Sigmoid colon (tissue), 7 donors: ENCODE measurements around the gene LHPP. TPM values are rescaled to one million over a fixed set of nuclear protein-coding genes. Genes with fewer than 3 reads are reported as not detected.
"Not testable (repeated sequence)": the region's sequence is repeated elsewhere in the genome, so short reads cannot be mapped to it uniquely, and the experiment has no call there.

ENCODE experiments used
- DNase-seq: peaks from one replicate; pipeline ENCODE4 v3.0.0-alpha.2; 2019
- H3K27ac ChIP-seq, 4 donors: fragments of 200-600 bp; sonication (generic); one replicate each; pipeline ENCODE4 v1.5.1; 2016 to 2019; ENCODE audit warnings: mild to moderate bottlenecking in 1 of 4
- H3K27me3 ChIP-seq, 3 donors: fragments of 200-600 bp; sonication (generic); one replicate each; pipeline ENCODE4 v1.5.1; 2019; ENCODE audit warnings: mild to moderate bottlenecking in 1 of 3
- H3K36me3 ChIP-seq, 4 donors: fragments of 200-600 bp; sonication (generic); one replicate each; pipeline ENCODE4 v1.5.1; 2016 to 2019
- H3K4me1 ChIP-seq, 4 donors: fragments of 200-600 bp; sonication (generic); one replicate each; pipeline ENCODE4 v1.5.1; 2017 to 2019
- H3K4me3 ChIP-seq, 4 donors: fragments of 200-600 bp; sonication (generic); one replicate each; pipeline ENCODE4 v1.5.1; 2017 to 2019; ENCODE audit warnings: mild to moderate bottlenecking in 2 of 4, moderate library complexity in 1 of 4
- H3K9me3 ChIP-seq, 4 donors: fragments of 200-600 bp in 3 of 4; sonication (generic) in 3 of 4; one replicate each; pipeline versions ENCODE4 v1.5.1 to v1.6.1; 2013 to 2019
- EP300 ChIP-seq, 4 donors: sonication (generic); formaldehyde crosslinking; IDR thresholded peaks; one replicate each; pipeline ENCODE4 v1.6.1; 2017; ENCODE audit warnings: antibody characterized with exemption in 4 of 4
- POLR2A ChIP-seq, 2 donors: fragments of 450-650 bp; IDR thresholded peaks; one replicate each; pipeline ENCODE4 v1.6.1; 2016; ENCODE audit warnings: antibody characterized with exemption in 2 of 2, mild to moderate bottlenecking in 2 of 2, moderate library complexity in 2 of 2
- POLR2AphosphoS5 ChIP-seq, 4 donors: sonication (generic); formaldehyde crosslinking; IDR thresholded peaks; one replicate each; pipeline ENCODE4 v1.6.1; 2017; ENCODE audit warnings: antibody characterized with exemption in 4 of 4
- WGBS, 2 donors: extraction: QIAGEN DNeasy Blood & Tissue Kit; methylation state at CpG; one replicate each; pipeline ENCODE4 v1.1.7; 2013; 5-methylcytosine and 5-hydroxymethylcytosine counted together
- intact Hi-C: fragments of 100-400 bp; cut with DNase I; formaldehyde crosslinking; loops from one replicate; pipeline ENCODE4 v1.15.1; 2023
- polyA plus RNA-seq, 3 donors: library from polyadenylated mRNA; stranded (reverse); fragments of 200-250 nt; gene quantifications; one replicate each; pipeline ENCODE4 v1.2.3, GENCODE V29; 2013
- total RNA-seq, 4 donors: library from RNA; depleted of rRNA; stranded (reverse); fragments of >200 nt; gene quantifications; one replicate each; pipeline ENCODE4 v1.1.0, GENCODE V29; 2016
- TF ChIP-seq, protein P1 (sequence below), 4 experiments: fragments of 450-650 bp in 3 of 4; fragments of 200-600 bp in 1 of 4; IDR thresholded peaks; one replicate each; pipeline ENCODE4 v1.5.1; 2016 to 2019; ENCODE audit warnings: antibody characterized with exemption in 4 of 4, mild to moderate bottlenecking in 3 of 4, moderate library complexity in 2 of 4
- donor health status: healthy with polysubstance abuse.
- donor health status: Bipolar disorder and iron deficiency.
- donor health status: healthy.

LHPP gene
- total and polyA plus RNA-seq, 7 donors: 17.1 to 35.7 (median 20.6) TPM

GRCh38 chr10:124429576-124429975, 32.0 kb upstream of the LHPP start:
- H3K4me3 ChIP-seq: no peak overlapping the region
- H3K27ac ChIP-seq: no peak overlapping the region
- no peaks in the 10 kb centered on the region for H3K27me3 ChIP-seq
- intact Hi-C loops: no loop called here
- H3K36me3 ChIP-seq: no peaks in the 10 kb centered on the region
- H3K4me1 ChIP-seq: no peaks in the 10 kb centered on the region
- H3K9me3 ChIP-seq: no peaks in the 10 kb centered on the region
- DNase-seq: no peak
- TF ChIP-seq POLR2A (IDR thresholded peaks at IDR 0.05) (no peak), POLR2AphosphoS5 (IDR thresholded peaks at IDR 0.05) (no peak), EP300 (IDR thresholded peaks at IDR 0.05) (no peak)
- TF ChIP-seq, protein P1, sequence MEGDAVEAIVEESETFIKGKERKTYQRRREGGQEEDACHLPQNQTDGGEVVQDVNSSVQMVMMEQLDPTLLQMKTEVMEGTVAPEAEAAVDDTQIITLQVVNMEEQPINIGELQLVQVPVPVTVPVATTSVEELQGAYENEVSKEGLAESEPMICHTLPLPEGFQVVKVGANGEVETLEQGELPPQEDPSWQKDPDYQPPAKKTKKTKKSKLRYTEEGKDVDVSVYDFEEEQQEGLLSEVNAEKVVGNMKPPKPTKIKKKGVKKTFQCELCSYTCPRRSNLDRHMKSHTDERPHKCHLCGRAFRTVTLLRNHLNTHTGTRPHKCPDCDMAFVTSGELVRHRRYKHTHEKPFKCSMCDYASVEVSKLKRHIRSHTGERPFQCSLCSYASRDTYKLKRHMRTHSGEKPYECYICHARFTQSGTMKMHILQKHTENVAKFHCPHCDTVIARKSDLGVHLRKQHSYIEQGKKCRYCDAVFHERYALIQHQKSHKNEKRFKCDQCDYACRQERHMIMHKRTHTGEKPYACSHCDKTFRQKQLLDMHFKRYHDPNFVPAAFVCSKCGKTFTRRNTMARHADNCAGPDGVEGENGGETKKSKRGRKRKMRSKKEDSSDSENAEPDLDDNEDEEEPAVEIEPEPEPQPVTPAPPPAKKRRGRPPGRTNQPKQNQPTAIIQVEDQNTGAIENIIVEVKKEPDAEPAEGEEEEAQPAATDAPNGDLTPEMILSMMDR (IDR thresholded peaks at IDR 0.05): no peak
- 16 to 63% methylated on average over 5 of the region's 5 CpGs for WGBS, 2 donors

- 48 to 84% methylated on average over 4 of the region's 4 CpGs for WGBS, 2 donors
- intact Hi-C loops: no loop called here
- DNase-seq: no peak
- TF ChIP-seq POLR2A (IDR thresholded peaks at IDR 0.05): no peak
- TF ChIP-seq, protein P1 (IDR thresholded peaks at IDR 0.05): no peak
- TF ChIP-seq EP300 (IDR thresholded peaks at IDR 0.05): no peak
- TF ChIP-seq POLR2AphosphoS5 (IDR thresholded peaks at IDR 0.05): no peak
- Histone ChIP-seq H3K9me3 (no peaks in the 10 kb centered on the region), H3K27me3 (no peaks in the 10 kb centered on the region), H3K27ac (no peak overlapping the region), H3K4me3 (no peak overlapping the region), H3K4me1 (peaks cover 0 to 2% (median 0%) of the 10 kb centered on the region in 4 donors), H3K36me3 (no peaks in the 10 kb centered on the region)
These were observed 31.5 kb upstream of the LHPP start for GRCh38 chr10:124430077-124430476.

DNA sequence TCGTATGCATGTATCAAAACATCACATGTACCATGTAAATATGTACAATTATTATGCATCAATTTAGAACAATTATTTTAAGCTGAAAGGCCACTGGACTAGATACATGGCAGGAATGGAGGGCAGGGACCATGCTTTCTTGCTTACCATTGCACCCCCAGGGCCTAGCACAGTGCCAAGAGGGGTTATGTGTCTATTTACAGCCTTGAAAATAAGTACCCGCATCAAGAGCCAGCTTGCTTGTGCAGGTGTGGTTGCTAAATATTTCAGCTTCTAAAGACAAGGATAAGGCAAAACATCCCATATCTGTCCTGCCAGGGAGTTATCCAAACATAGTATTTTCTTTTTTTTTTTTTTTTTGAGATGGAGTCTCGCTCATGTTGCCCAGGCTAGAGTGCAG, 28.2 kb upstream of the LHPP start:
- no peaks in the 10 kb centered on the region for H3K27me3 ChIP-seq
- H3K4me3 ChIP-seq: no peak overlapping the region
- H3K36me3 ChIP-seq: no peaks in the 10 kb centered on the region
- peaks cover 0 to 6% (median 0%) of the 10 kb centered on the region in 4 donors for H3K4me1 ChIP-seq
- 89% methylated on average over 3 of the region's 3 CpGs for WGBS, 2 donors
- H3K27ac ChIP-seq: no peak overlapping the region
- no peak for TF ChIP-seq EP300 (IDR thresholded peaks at IDR 0.05)
- TF ChIP-seq POLR2A (IDR thresholded peaks at IDR 0.05): no peak
- TF ChIP-seq, protein P1 (IDR thresholded peaks at IDR 0.05): no peak
- TF ChIP-seq POLR2AphosphoS5 (IDR thresholded peaks at IDR 0.05): no peak
- H3K9me3 ChIP-seq: no peaks in the 10 kb centered on the region
- peak; percentile 12 for DNase-seq
- intact Hi-C loops: no loop called here

GRCh38 chr10:124435683-124436082, 25.9 kb upstream of the LHPP start:
- intact Hi-C loops, H3K9me3 ChIP-seq, H3K27ac ChIP-seq, H3K4me3 ChIP-seq, H3K36me3 ChIP-seq, H3K27me3 ChIP-seq, H3K4me1 ChIP-seq: not testable (repeated sequence)
- peak; percentile 24 for DNase-seq
- 90 to 92% methylated on average over 4 of the region's 4 CpGs for WGBS, 2 donors

DNA sequence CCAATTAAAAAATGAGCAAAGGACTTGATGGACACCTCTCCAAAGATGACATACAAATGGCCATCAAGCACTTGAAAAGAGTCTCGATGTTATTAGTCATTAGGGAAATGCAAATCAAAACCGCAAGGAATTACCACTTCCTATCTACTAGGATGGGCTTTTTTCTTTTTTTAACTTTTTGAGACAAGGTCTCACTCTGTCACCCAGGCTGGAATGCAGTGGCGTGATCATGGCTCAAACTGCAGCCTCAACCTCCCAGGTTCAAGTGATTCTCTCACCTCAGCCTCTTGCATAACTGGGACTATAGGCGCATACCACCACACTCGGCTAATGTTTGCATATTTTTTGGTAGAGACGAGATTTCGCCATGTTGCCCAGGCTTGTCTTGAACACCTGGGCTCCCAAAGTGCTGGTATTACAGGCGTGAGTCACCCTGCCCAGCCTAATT, 25.4 kb upstream of the LHPP start:
- intact Hi-C loops: no loop called here
- 75 to 88% methylated on average over 8 of the region's 8 CpGs for WGBS, 2 donors
- DNase-seq: peak; percentile 4

GRCh38 chr10:124441694-124442093, 19.9 kb upstream of the LHPP start:
- H3K27ac ChIP-seq, H3K36me3 ChIP-seq, H3K4me1 ChIP-seq, intact Hi-C loops, H3K4me3 ChIP-seq, H3K9me3 ChIP-seq, DNase-seq: not testable (repeated sequence)
- WGBS, 2 donors: 86 to 90% methylated on average over 5 of the region's 5 CpGs
- peaks cover 13 to 45% (median 13%) of the 10 kb centered on the region in 3 donors for H3K27me3 ChIP-seq

More for the DNA sequence above, 25.4 kb upstream of the LHPP start:
- H3K4me1 ChIP-seq: peaks cover 0 to 6% (median 0%) of the 10 kb centered on the region in 4 donors
- TF ChIP-seq POLR2A (IDR thresholded peaks at IDR 0.05) (no peak), EP300 (IDR thresholded peaks at IDR 0.05) (no peak), POLR2AphosphoS5 (IDR thresholded peaks at IDR 0.05) (no peak)
- TF ChIP-seq, protein P1 (IDR thresholded peaks at IDR 0.05): no peak
- no peaks in the 10 kb centered on the region for H3K36me3 ChIP-seq
- H3K4me3 ChIP-seq: no peak overlapping the region
- no peaks in the 10 kb centered on the region for H3K27me3 ChIP-seq
- H3K27ac ChIP-seq: no peak overlapping the region
- no peaks in the 10 kb centered on the region for H3K9me3 ChIP-seq
